IMR-90 (cell line): Measurements from ENCODE around the gene UPB1. TPM values are rescaled to one million over a fixed set of nuclear protein-coding genes. Genes with fewer than 3 reads are reported as not detected.

Source experiments
- ATAC-seq: fragments of 200-7000 bp; cut with Tn5 transposase; 2 replicates; pipeline ENCODE4 v1.9.1; 2020; ENCODE audit warnings: low read depth, mild to moderate bottlenecking, moderate library complexity
- BruUV-seq: library from RNA; stranded (reverse); fragments of 400-500 nt; replicated peaks from 2 replicates; lab custom pipeline; 2021; lab: Mats Ljungman, UMichigan
- CTCF ChIA-PET: fragments of 300-600 bp; formaldehyde crosslinking; extraction: SDS; loops from one replicate; lab custom pipeline; 2021; ENCODE audit warnings: antibody characterized with exemption; lab: Yijun Ruan, JAX
- POLR2A ChIA-PET: fragments of 300-600 bp; sonication (Branson Sonifier 250); formaldehyde crosslinking; loops from one replicate; lab custom pipeline; 2022; ENCODE audit warnings: antibody characterized with exemption; ENCODE audit not compliant: unreplicated experiment; lab: Charles Lee
- DNase-seq: peaks from one replicate; pipeline ENCODE4 v3.0.0; 2013
- H2AFZ ChIP-seq: replicated peaks from 2 replicates; pipeline ENCODE3; 2013; ENCODE audit warnings: low read length, mild to moderate bottlenecking; ENCODE audit not compliant: poor library complexity
- H2AK5ac ChIP-seq: 2 replicates; pipeline ENCODE4 v1.6.1; 2013; ENCODE audit warnings: low read depth, low read length, inconsistent platforms
- H2AK9ac ChIP-seq: replicated peaks from 2 replicates; pipeline ENCODE3; 2013; ENCODE audit warnings: mild to moderate bottlenecking, low read depth, low read length, moderate library complexity; ENCODE audit not compliant: poor library complexity
- H2BK120ac ChIP-seq: 2 replicates; pipeline ENCODE4 v1.6.1; 2013; ENCODE audit warnings: low read depth, low read length, inconsistent platforms
- H2BK15ac ChIP-seq: 3 replicates; pipeline ENCODE4 v1.6.1; 2013; ENCODE audit warnings: low read depth, low read length, inconsistent platforms
- H2BK20ac ChIP-seq: 2 replicates; pipeline ENCODE4 v1.6.1; 2013; ENCODE audit warnings: low read depth, mild to moderate bottlenecking, inconsistent platforms, low read length, moderate library complexity
- H2BK5ac ChIP-seq: 2 replicates; pipeline ENCODE4 v1.6.1; 2013; ENCODE audit warnings: mild to moderate bottlenecking, low read depth, low read length, inconsistent platforms; ENCODE audit not compliant: poor library complexity, severe bottlenecking
- H3K14ac ChIP-seq: replicated peaks from 2 replicates; pipeline ENCODE4 v1.6.1; 2013; ENCODE audit warnings: low read depth, low read length, inconsistent platforms
- H3K18ac ChIP-seq: 2 replicates; pipeline ENCODE4 v1.6.1; 2013; ENCODE audit warnings: low read depth, low read length, control low read depth
- H3K23ac ChIP-seq: 2 replicates; pipeline ENCODE4 v1.6.1; 2013; ENCODE audit warnings: low read depth, low read length, inconsistent platforms
- H3K27ac ChIP-seq: 2 replicates; pipeline ENCODE4 v1.5.1; 2013; ENCODE audit warnings: mild to moderate bottlenecking, control low read depth, low read length; ENCODE audit not compliant: insufficient read depth
- H3K27me3 ChIP-seq: 2 replicates; pipeline ENCODE4 v1.6.1; 2013; ENCODE audit warnings: low read length; ENCODE audit not compliant: control insufficient read depth, insufficient read depth
- H3K36me3 ChIP-seq: 2 replicates; pipeline ENCODE4 v1.6.1; 2013; ENCODE audit warnings: low read length, mixed read lengths; ENCODE audit not compliant: control insufficient read depth, insufficient read depth
- H3K4ac ChIP-seq: 2 replicates; pipeline ENCODE4 v1.6.1; 2013; ENCODE audit warnings: low read depth, low read length, inconsistent platforms
- H3K4me1 ChIP-seq: 2 replicates; pipeline ENCODE4 v1.6.1; 2013; ENCODE audit warnings: low read length, mixed read lengths; ENCODE audit not compliant: control insufficient read depth, insufficient read depth
- H3K4me2 ChIP-seq: 2 replicates; pipeline ENCODE4 v1.6.1; 2013; ENCODE audit warnings: low read depth, mild to moderate bottlenecking, control low read depth, low read length, moderate library complexity
- H3K4me3 ChIP-seq: 2 replicates; pipeline ENCODE4 v1.5.1; 2013; ENCODE audit warnings: low read depth, mild to moderate bottlenecking, control low read depth, low read length, moderate library complexity; ENCODE audit not compliant: insufficient read depth
- H3K56ac ChIP-seq: 2 replicates; pipeline ENCODE4 v1.6.1; 2013; ENCODE audit warnings: low read length, inconsistent platforms; ENCODE audit not compliant: insufficient read depth; ENCODE audit errors: extremely low read depth
- H3K79me1 ChIP-seq, 2 experiments: 2 replicates each; pipeline ENCODE4 v1.6.1; 2013; ENCODE audit warnings: low read length in 2 of 2, inconsistent platforms in 1 of 2, low read depth in 1 of 2
- H3K9ac ChIP-seq: 2 replicates; pipeline ENCODE4 v1.6.1; 2013; ENCODE audit warnings: low read depth, low read length, control low read depth
- H3K9me1 ChIP-seq: 2 replicates; pipeline ENCODE4 v1.6.1; 2013; ENCODE audit warnings: low read length, inconsistent platforms; ENCODE audit not compliant: insufficient read depth
- H3K9me3 ChIP-seq: 2 replicates; pipeline ENCODE4 v1.6.1; 2013; ENCODE audit warnings: low read length; ENCODE audit not compliant: control insufficient read depth, insufficient read depth
- H4K20me1 ChIP-seq: 2 replicates; pipeline ENCODE4 v1.6.1; 2013; ENCODE audit warnings: low read length, inconsistent platforms; ENCODE audit not compliant: insufficient read depth
- H4K5ac ChIP-seq: 2 replicates; pipeline ENCODE4 v1.6.1; 2013; ENCODE audit warnings: mild to moderate bottlenecking, low read depth, low read length, control low read depth
- H4K8ac ChIP-seq, 2 experiments: 2 replicates each; pipeline ENCODE4 v1.6.1; 2013; ENCODE audit warnings: low read depth in 2 of 2, low read length in 2 of 2, control low read depth in 1 of 2, inconsistent platforms in 1 of 2
- H4K91ac ChIP-seq: 2 replicates; pipeline ENCODE4 v1.6.1; 2013; ENCODE audit warnings: low read depth, low read length, inconsistent platforms; ENCODE audit not compliant: insufficient read depth
- CHD1 ChIP-seq: IDR thresholded peaks from 2 replicates; pipeline ENCODE4 v1.6.1; 2012; ENCODE audit warnings: low read depth, low read length, improper control_type of control experiment
- ELK1 ChIP-seq: fragments of 150-350 bp; IDR thresholded peaks from 2 replicates; pipeline ENCODE4 v1.6.1; 2016; ENCODE audit warnings: low read depth, mild to moderate bottlenecking, low read length, moderate library complexity, borderline replicate concordance
- FOS ChIP-seq: fragments of 150-350 bp; IDR thresholded peaks from 2 replicates; pipeline ENCODE4 v1.6.1; 2016; ENCODE audit warnings: low read depth, low read length
- MAFK ChIP-seq: IDR thresholded peaks from 2 replicates; pipeline ENCODE4 v1.6.1; 2012; ENCODE audit warnings: low read depth, low read length, improper control_type of control experiment
- MAZ ChIP-seq: IDR thresholded peaks from 2 replicates; pipeline ENCODE4 v1.6.1; 2012; ENCODE audit warnings: low read depth, mild to moderate bottlenecking, low read length, improper control_type of control experiment, moderate library complexity, borderline replicate concordance
- MXI1 ChIP-seq: IDR thresholded peaks from 2 replicates; pipeline ENCODE4 v1.6.1; 2012; ENCODE audit warnings: low read depth, mild to moderate bottlenecking, low read length, moderate library complexity, borderline replicate concordance
- NFE2L2 ChIP-seq: fragments of 150-350 bp; IDR thresholded peaks from 2 replicates; pipeline ENCODE4 v1.6.1; 2016; ENCODE audit warnings: low read depth, mild to moderate bottlenecking, low read length
- POLR2A ChIP-seq: IDR thresholded peaks from 2 replicates; pipeline ENCODE4 v1.6.1; 2012; ENCODE audit warnings: mild to moderate bottlenecking, low read depth, low read length
- RCOR1 ChIP-seq: IDR thresholded peaks from 2 replicates; pipeline ENCODE4 v1.6.1; 2012; ENCODE audit warnings: mild to moderate bottlenecking, low read length, improper control_type of control experiment; ENCODE audit not compliant: insufficient replicate concordance
- SMC3 ChIP-seq: fragments of 150-350 bp; IDR thresholded peaks from 2 replicates; pipeline ENCODE4 v1.6.1; 2016; ENCODE audit warnings: low read depth, mild to moderate bottlenecking, antibody characterized with exemption, low read length, moderate library complexity
- WGBS, 2 experiments: methylation state at CpG; one replicate each; pipeline versions ENCODE4 v1.1.5 to v1.1.7; 2013; ENCODE audit warnings: missing lambda C conversion rate in 2 of 2; ENCODE audit not compliant: insufficient read length in 1 of 2; ENCODE audit errors: extremely low coverage in 2 of 2; 5-methylcytosine and 5-hydroxymethylcytosine counted together
- dilution Hi-C: fragments of 300-500 bp; cut with HindIII; formaldehyde crosslinking; loops from one replicate; pipeline ENCODE4 v1.14.3; 2018; ENCODE audit warnings: low sequenced_read_pairs; ENCODE audit not compliant: unreplicated experiment
- in situ Hi-C: fragments of 300-500 bp; cut with MboI; formaldehyde crosslinking; loops from 3 replicates; pipeline ENCODE4 v1.14.3; 2019; ENCODE audit warnings: low sequenced_read_pairs, inconsistent platforms, mixed read lengths
- intact Hi-C: fragments of 100-400 bp; cut with micrococcal nuclease; formaldehyde crosslinking; loops from 2 replicates; pipeline ENCODE4 v1.10.0; 2022
- polyA plus RNA-seq, 3 experiments: library from polyadenylated mRNA; depleted of rRNA; stranded (reverse); fragments of >200 nt; gene quantifications; 2 replicates each; pipeline ENCODE4 v1.2.3, GENCODE V29; 2012; ENCODE audit warnings: low replicate concordance in 1 of 3
- total RNA-seq: library from RNA; depleted of rRNA; stranded (reverse); fragments of >200 nt; gene quantifications from 2 replicates; pipeline ENCODE4 v1.2.3, GENCODE V29; 2012
- TF ChIP-seq, protein P1 (sequence below): fragments of 150-350 bp; IDR thresholded peaks from 2 replicates; pipeline ENCODE4 v1.6.1; 2017; ENCODE audit warnings: mild to moderate bottlenecking, antibody characterized with exemption, low read length, low read depth

UPB1 gene
- total and polyA plus RNA-seq, 2 of the 4 experiments (the other 2 are of a cell fraction), result under 0.01 to 0.02 TPM

- Histone ChIP-seq H4K8ac (no peak overlapping the region), H2BK15ac (no peak overlapping the region), H4K91ac (no peak overlapping the region), H3K4me2 (no peak overlapping the region), H3K23ac (no peak overlapping the region), H3K14ac (no peak overlapping the region), H3K4me1 (no peaks in the 10 kb centered on the region; the same call in 1 of the 2 replicates), H3K18ac (no peak overlapping the region), H2BK20ac (no peak overlapping the region), H3K56ac (no peak overlapping the region), H3K27ac (no peak overlapping the region), H3K4ac (no peak overlapping the region), H2BK120ac (no peak overlapping the region), H2AK9ac (no peak overlapping the region), H2AFZ (no peak overlapping the region), H4K20me1 (no peaks in the 10 kb centered on the region), H4K5ac (no peak overlapping the region), H2AK5ac (no peak overlapping the region; the same call in 1 of the 2 replicates), H3K9me1 (no peaks in the 10 kb centered on the region), H3K9me3 (peaks cover 2% of the 10 kb centered on the region; the same call in 1 of the 2 replicates), H2BK5ac (no peak overlapping the region), H3K79me1 (no peaks in the 10 kb centered on the region), H3K4me3 (no peak overlapping the region), H3K9ac (no peak overlapping the region), H3K27me3 (peaks cover 39% of the 10 kb centered on the region), H3K36me3 (no peaks in the 10 kb centered on the region)
- no TSS peak for BruUV-seq
- 75% methylated on average over 2 of the region's 10 CpGs; no CpG with 5 or more reads in 1 of the 2 experiments for WGBS, 2 experiments
- no peak for DNase-seq
- in situ Hi-C loops, result loop anchor here (5.0 kb wide), 1 partner anchor 82 kb away; no protein-coding TSS in a partner anchor
- TF ChIP-seq MXI1 (no peak), SMC3 (no peak), FOS (no peak), CHD1 (no peak), POLR2A (no peak), RCOR1 (no peak), MAZ (no peak), NFE2L2 (no peak), MAFK (no peak), ELK1 (no peak)
- TF ChIP-seq, protein P1, sequence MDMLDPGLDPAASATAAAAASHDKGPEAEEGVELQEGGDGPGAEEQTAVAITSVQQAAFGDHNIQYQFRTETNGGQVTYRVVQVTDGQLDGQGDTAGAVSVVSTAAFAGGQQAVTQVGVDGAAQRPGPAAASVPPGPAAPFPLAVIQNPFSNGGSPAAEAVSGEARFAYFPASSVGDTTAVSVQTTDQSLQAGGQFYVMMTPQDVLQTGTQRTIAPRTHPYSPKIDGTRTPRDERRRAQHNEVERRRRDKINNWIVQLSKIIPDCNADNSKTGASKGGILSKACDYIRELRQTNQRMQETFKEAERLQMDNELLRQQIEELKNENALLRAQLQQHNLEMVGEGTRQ, result no peak
- dilution Hi-C loops, result no loop called here
- intact Hi-C loops, result no loop called here
- ChIA-PET CTCF (interaction anchor here (0.6 kb wide), 1 partner anchor 14 kb away, joined by 4 read pairs; no protein-coding TSS in a partner anchor), POLR2A (no interaction called here)
- no peak for ATAC-seq
Observed at GRCh38 chr22:24499706-24500276, 4.7 kb downstream of the UPB1 start.
